ENCODE data around the gene HMGB4.

DNA sequence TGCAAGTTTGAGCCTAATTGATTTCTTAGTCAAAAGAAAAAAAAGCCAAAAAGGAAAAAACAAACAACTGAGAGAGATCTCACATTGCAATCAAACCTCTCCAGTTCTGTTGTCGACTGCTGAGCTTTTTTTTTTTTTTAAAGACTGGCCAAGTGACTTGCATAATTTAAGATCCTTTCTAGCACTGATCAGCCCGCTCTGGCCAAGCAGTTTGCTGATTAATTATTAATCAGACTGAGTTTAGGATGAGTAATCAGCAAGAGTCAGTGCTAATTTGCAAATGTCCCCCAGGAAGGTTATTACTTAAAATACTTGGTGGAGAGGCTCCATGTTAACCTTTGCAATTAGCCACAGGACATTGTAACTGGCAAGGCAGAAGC, 39.3 kb downstream of the HMGB4 start:
- TF ChIP-seq EZH2 (IDR thresholded peaks at IDR 0.05; ENCODE audit: low read length, missing control alignments), result no peak
- TF ChIP-seq CTCF (conservative IDR thresholded peaks at IDR 0.05 in 1 of 2, IDR thresholded peaks at IDR 0.05 in 1 of 2; ENCODE audit: low read depth in 1 of 2, low read length in 2 of 2), result no peak
